ENCODE data around the gene MKI67. TPM values are rescaled to one million over a fixed set of nuclear protein-coding genes. Genes with fewer than 3 reads are reported as not detected.

Gene MKI67
- polyA plus RNA-seq, 1 of the 3 experiments (the other 2 are of a cell fraction): 7.5 TPM

- Histone ChIP-seq H4K20me1 (ENCODE audit: insufficient read depth) (peaks cover 8% of the 10 kb centered on the region; the same call in 1 of the 2 replicates), H3K9me3 (no peaks in the 10 kb centered on the region), H3K79me2 (ENCODE audit: insufficient read depth) (peaks cover 19% of the 10 kb centered on the region; the same call in 1 of the 2 replicates), H3K4me3 (ENCODE audit: low read depth in 2 of 2, low read length in 1 of 2) (no peak overlapping the region), H3K36me3 (replicated peaks in 1 of 2; ENCODE audit: control insufficient read depth in 1 of 2, insufficient read depth in 2 of 2, low read length in 1 of 2) (peaks cover 42 to 85% of the 10 kb centered on the region in 2 experiments), H3K27me3 (ENCODE audit: insufficient read depth) (no peaks in the 10 kb centered on the region), H3K9ac (no peak overlapping the region), H3K4me2 (no peak overlapping the region), H2AFZ (ENCODE audit: low read depth) (no peak overlapping the region), H3K4me1 (ENCODE audit: control insufficient read depth in 1 of 2, insufficient read depth in 2 of 2, low read depth in 1 of 2, low read length in 1 of 2) (no peaks in the 10 kb centered on the region), H3K9me2 (no peaks in the 10 kb centered on the region), H3F3A (replicated peaks; ENCODE audit: insufficient read depth) (no peaks in the 10 kb centered on the region), H3K27ac (ENCODE audit: low read depth in 2 of 2, low read length in 1 of 2) (no peak overlapping the region)
- CTCF ChIA-PET: interaction anchor here (1.6 kb wide), 1 partner anchor 36 kb away, joined by 3 read pairs; no protein-coding TSS in a partner anchor
- POLR2A ChIA-PET: no interaction called here
- 100% methylated on average over 4 of the region's 4 CpGs for WGBS (ENCODE audit: low lambda C conversion rate)
- TF ChIP-seq RXRA (IDR thresholded peaks at IDR 0.05; ENCODE audit: borderline replicate concordance, low read depth) (no peak), SMC3 (IDR thresholded peaks at IDR 0.05; ENCODE audit: low read depth, low read length) (no peak), POLR2AphosphoS5 (IDR thresholded peaks at IDR 0.05; ENCODE audit: low read depth, low read length) (no peak), USF2 (IDR thresholded peaks at IDR 0.05; ENCODE audit: borderline replicate concordance, low read depth, low read length) (no peak), FOXJ3 (CRISPR knock-in tag; IDR thresholded peaks at IDR 0.05) (no peak)
- DNase-seq: no peak
Observed at GRCh38 chr10:128105383-128105782, 20.8 kb downstream of the MKI67 start.

- Histone ChIP-seq H3K9me3 (no peaks in the 10 kb centered on the region), H3K27me3 (ENCODE audit: insufficient read depth) (no peaks in the 10 kb centered on the region), H3F3A (replicated peaks; ENCODE audit: insufficient read depth) (no peaks in the 10 kb centered on the region), H3K9me2 (no peaks in the 10 kb centered on the region), H3K4me2 (no peak overlapping the region), H4K20me1 (ENCODE audit: insufficient read depth) (peaks cover 8% of the 10 kb centered on the region; the same call in 1 of the 2 replicates), H3K4me1 (ENCODE audit: control insufficient read depth in 1 of 2, insufficient read depth in 2 of 2, low read depth in 1 of 2, low read length in 1 of 2) (no peaks in the 10 kb centered on the region; a peak in 1 of 4 replicates), H2AFZ (ENCODE audit: low read depth) (no peak overlapping the region), H3K9ac (no peak overlapping the region), H3K36me3 (replicated peaks in 1 of 2; ENCODE audit: control insufficient read depth in 1 of 2, insufficient read depth in 2 of 2, low read length in 1 of 2) (peaks cover 25 to 83% of the 10 kb centered on the region in 2 experiments), H3K4me3 (ENCODE audit: low read depth in 2 of 2, low read length in 1 of 2) (no peak overlapping the region), H3K27ac (ENCODE audit: low read depth in 2 of 2, low read length in 1 of 2) (no peak overlapping the region), H3K79me2 (ENCODE audit: insufficient read depth) (peaks cover 10% of the 10 kb centered on the region; the same call in 1 of the 2 replicates)
- no peak for DNase-seq
- CTCF ChIA-PET: interaction anchor here (1.2 to 2.9 kb wide), 3 partner anchors 34 to 109 kb away, joined by 4 to 9 read pairs (median 5); no protein-coding TSS in a partner anchor
- 94% methylated on average over 8 of the region's 8 CpGs for WGBS (ENCODE audit: low lambda C conversion rate)
- TF ChIP-seq TCF12 (IDR thresholded peaks at IDR 0.05) (no peak), REST (IDR thresholded peaks at IDR 0.05; ENCODE audit: low read depth, low read length) (no peak), POLR2AphosphoS5 (IDR thresholded peaks at IDR 0.05; ENCODE audit: low read depth, low read length) (no peak), TEAD4 (IDR thresholded peaks at IDR 0.05; ENCODE audit: borderline replicate concordance, insufficient read depth) (no peak), ELF1 (IDR thresholded peaks at IDR 0.05) (no peak), MXI1 (IDR thresholded peaks at IDR 0.05; ENCODE audit: low read depth, low read length) (no peak), FOXJ3 (CRISPR knock-in tag; IDR thresholded peaks at IDR 0.05) (no peak), ZBTB33 (IDR thresholded peaks at IDR 0.05; ENCODE audit: borderline replicate concordance, low read depth) (no peak), PBX3 (IDR thresholded peaks at IDR 0.05) (no peak), FOSL2 (IDR thresholded peaks at IDR 0.05; ENCODE audit: borderline replicate concordance, low read depth) (no peak), EP300 (IDR thresholded peaks at IDR 0.05; ENCODE audit: borderline replicate concordance in 1 of 2, low read depth in 1 of 2, low read length in 1 of 2) (no peak), FOXM1 (IDR thresholded peaks at IDR 0.05; ENCODE audit: low read depth) (no peak), CTCF (IDR thresholded peaks at IDR 0.05) (no peak)
- POLR2A ChIA-PET: no interaction called here
Observed at GRCh38 chr10:128103229-128103714, 23.0 kb downstream of the MKI67 start.
